GM18498 (cell line): Measurements from ENCODE around the gene CYP1B1.

Experiments
- ATAC-seq: cut with Tn5 transposase; IDR thresholded peaks from one replicate; pipeline ENCODE4 v1.9.1; 2021; ENCODE audit warnings: mild to moderate bottlenecking, moderate library complexity; ENCODE audit not compliant: unreplicated experiment

Gene CYP1B1

GRCh38 chr2:38076710-38077430 is 919 bp upstream of the CYP1B1 start:
- ATAC-seq, result peak; percentile 65

- peak; percentile 44 for ATAC-seq
Observed at GRCh38 chr2:38076152-38076709, 280 bp upstream of the CYP1B1 start.

- ATAC-seq, result no peak
Observed at GRCh38 chr2:38074764-38075506, 1.0 kb downstream of the CYP1B1 start.

- no peak for ATAC-seq
Observed at GRCh38 chr2:38074058-38074763, 1.7 kb downstream of the CYP1B1 start.

- ATAC-seq, result no peak
Observed at GRCh38 chr2:38073211-38074057, 2.5 kb downstream of the CYP1B1 start.

- no peak for ATAC-seq
Observed at GRCh38 chr2:38070438-38070837, 5.5 kb downstream of the CYP1B1 start.

GRCh38 chr2:38068234-38068633 is 7.7 kb downstream of the CYP1B1 start:
- ATAC-seq, result no peak

GRCh38 chr2:38066421-38067115 is 9.4 kb downstream of the CYP1B1 start:
- ATAC-seq, result no peak

GRCh38 chr2:38065502-38066135 is 10.3 kb downstream of the CYP1B1 start:
- ATAC-seq, result no peak

GRCh38 chr2:38064801-38065501 is 11.0 kb downstream of the CYP1B1 start:
- ATAC-seq, result no peak

GRCh38 chr2:38060236-38061018 is 15.5 kb downstream of the CYP1B1 start:
- ATAC-seq, result no peak

GRCh38 chr2:38057651-38058410 is 18.1 kb downstream of the CYP1B1 start:
- ATAC-seq, result no peak

- ATAC-seq, result no peak
Observed at GRCh38 chr2:38056216-38056615, 19.7 kb downstream of the CYP1B1 start.

- ATAC-seq, result no peak
Observed at GRCh38 chr2:38045811-38046210, 30.1 kb downstream of the CYP1B1 start.

- no peak for ATAC-seq
Observed at GRCh38 chr2:38039121-38039910, 36.6 kb downstream of the CYP1B1 start.

GRCh38 chr2:38038682-38039081 is 37.3 kb downstream of the CYP1B1 start:
- no peak for ATAC-seq
